ENCODE results near the gene RAMP3.

The RAMP3 gene

DNA sequence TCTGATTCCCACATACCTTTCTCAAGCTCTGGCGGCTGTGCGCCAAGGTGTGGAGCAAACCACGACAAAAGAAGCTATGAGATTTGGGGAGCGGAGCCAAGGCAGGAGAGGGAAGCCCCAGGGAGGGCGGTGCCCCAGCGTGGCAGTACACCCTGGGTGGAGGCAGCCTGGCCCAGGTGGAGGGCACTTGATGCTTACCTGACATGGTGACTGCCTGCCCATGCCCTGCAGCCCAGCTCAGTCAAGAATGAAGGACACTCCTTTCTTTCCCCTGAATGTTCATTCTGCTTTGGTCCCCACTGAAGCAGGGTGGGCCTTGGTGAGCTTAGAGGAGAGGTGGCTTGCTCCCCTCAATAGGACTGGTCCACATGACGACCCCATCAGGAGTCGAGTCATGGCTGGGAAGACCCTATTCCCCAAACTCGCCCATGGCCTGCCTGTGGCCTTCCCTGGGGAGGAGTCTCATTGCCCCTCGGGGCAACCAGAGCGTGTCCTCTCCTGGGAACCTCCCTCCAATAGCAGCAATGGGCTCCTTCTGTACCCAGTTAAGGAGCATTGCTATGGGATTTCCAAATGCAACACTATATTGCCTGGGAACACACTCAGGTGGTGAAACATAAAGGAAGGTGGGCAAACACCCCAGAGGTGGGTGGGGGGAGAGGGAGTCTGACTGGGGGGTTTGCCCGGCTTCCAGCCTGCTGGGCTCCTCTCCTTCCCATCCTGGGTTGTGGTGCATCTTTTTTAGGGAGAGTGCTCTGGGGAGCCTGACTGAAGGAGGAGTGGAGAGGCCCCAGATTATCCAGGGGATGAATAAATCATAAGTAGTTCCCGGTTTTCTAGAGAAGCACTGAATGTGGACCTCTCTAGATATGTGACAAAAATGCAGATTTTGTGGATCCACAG is 22.7 kb downstream of the RAMP3 start:
- DNase-seq = no peak

DNA sequence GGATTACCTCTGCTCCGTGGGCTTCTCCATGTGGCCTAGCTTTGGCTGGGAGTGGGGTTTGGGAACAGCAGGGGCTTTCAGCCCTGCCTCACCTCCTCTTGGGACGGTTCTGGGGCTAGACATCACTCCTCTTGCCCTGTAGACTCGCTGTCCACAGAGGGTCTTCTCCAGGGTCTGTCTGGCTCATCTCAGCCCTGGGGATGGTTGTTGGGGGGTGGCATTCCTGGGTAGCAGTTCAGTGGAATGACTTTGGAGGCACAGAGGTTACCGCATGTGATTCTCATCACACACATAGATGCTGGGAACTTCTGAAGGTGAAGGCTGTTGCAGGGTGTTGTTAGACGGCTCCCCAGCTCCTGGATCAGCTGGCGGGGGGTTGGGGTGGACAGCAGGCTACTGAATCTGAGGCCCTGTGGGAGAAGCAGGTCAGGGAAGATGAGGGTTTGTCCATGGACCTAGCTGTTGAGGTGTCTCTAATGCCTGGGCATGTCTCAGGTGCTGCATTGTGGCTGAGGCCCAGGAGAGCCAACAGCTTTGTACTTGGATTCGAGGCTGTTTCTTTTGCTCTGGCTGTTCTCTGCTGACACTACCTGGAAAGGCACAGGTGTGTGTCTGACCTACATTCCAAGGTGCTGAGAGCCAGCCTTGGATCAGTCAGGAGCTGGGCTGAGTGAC is 23.8 kb downstream of the RAMP3 start:
- DNase-seq = no peak

DNA sequence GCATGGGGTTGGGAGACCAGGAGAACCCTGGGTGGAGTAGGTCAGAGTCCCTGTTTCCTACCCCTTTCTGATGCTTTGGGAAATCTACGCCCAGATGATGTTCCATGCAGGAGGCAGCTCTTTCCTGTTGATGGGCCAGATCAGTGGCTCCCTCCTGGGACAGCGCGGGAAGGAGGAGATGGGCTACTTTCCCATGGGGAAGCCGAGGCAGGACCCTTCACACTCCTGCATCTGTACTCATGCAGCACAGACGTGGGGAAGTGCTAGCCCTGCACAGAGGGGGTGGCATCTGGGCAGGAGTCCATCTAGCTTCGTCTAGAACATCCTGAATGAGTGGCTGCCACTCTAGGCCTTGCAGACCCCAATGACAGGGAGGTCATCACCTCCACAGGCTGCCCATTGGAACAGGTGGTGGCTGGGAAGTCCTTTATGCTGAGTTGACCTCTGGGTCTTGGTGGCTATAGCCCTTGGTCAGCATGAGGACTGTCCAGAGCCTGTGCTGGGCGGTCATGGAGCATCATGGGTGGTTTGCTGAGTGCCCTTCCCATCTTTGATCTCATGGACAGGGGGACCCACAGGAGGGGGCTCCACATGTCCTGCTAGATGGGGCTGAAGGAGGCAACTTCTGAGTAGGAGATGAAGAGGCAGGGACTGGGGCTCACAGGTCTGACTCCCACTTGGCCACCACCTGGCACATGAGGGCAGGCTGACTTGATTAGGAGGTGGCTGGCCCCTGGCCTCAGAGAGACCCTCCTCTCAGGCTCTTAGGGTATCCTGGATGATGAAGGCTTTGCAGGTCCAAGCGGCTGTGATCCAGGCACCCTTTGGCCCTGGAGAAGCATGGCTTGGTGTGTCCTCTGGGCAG is 24.6 kb downstream of the RAMP3 start:
- DNase-seq = no peak

DNA sequence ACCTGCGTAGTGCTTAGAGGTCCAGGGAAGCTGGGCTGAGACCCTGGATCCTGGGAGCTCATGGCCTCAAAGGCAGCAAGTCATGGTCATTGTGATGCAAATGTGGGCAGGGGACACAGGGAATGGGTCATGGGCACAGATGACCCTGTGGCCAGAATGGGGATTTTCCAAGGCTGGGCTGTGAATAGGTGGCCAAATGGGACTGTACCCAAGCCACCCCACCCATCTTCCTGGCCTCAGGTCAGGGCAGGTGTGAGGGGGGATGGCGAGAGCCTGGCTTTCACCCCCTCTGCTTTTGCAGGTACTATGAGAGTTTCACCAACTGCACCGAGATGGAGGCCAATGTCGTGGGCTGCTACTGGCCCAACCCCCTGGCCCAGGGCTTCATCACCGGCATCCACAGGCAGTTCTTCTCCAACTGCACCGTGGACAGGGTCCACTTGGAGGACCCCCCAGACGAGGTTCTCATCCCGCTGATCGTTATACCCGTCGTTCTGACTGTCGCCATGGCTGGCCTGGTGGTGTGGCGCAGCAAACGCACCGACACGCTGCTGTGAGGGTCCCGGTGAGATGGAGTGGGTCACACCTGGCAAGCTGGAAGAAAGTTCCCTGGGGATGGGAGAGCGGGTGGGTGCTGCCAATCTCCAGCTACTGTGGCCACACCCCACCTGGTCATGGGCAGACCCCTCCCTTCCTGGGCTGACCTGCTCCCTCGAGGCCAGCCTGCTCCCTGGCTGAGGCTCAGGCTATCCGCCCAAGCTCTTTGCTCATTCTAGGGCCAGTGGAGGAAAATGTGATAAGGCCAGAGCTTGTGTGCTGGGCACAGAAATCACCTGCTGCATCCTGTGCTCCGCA is 25.5 kb downstream of the RAMP3 start:
- no peak for DNase-seq

DNA sequence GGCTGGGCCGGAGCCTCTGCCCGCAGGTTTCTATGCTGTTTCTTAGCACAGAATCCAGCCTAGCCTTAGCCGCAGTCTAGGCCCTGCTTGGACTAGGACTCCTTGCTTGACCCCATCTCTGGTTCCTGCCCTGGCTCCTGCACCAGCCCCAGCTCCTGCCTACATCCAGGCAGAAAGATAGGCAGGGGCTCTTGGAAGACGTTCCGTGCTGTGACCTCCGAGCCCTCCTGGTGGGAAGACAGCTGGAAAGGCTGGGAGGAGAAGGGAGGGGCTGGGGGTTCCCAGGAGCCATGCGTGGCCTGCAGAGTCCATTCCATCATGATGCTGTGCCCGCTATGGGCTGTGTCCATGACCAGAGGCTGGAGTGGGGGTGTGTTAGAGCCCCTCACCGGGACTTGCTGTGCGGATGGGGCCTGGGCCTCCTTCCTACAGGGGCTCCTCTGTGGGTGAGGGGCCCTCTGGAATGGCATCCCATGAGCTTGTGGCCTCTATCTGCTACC is 26.2 kb downstream of the RAMP3 start:
- DNase-seq = no peak

DNA sequence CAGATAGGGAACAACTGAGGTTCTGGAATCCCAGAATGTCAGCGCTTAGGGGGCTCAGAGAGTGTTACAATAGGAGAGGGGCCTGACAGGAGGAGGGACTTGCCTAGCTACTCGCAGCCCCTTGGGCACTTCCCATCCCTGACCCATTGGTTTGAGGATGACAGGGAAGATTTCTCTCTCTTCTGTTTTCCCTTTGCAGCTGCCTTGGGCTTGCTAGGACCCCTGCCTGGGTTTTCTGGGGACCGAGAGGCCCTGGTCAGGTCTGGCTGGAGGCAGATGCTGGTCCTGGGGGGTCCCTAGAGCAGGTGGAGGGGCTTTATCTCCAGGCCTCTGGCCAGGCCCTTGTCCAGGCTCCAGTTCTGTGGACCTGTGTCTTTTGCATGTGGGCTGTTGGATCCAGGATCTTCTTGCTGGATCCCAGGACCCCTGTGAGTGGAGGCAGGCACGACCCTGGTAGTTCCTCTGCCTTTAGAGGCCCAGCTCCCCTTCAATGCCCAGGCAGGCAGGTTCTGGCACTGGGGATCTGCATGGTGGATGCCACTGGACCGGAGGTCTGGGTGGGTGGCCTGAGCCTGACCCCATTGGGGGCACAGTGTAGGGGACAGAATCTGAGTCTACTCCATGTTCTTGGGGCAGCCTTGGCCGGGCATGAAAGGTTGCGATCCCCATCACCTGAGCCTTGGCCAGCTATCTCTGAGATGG is 26.9 kb downstream of the RAMP3 start:
- DNase-seq = no peak

DNA sequence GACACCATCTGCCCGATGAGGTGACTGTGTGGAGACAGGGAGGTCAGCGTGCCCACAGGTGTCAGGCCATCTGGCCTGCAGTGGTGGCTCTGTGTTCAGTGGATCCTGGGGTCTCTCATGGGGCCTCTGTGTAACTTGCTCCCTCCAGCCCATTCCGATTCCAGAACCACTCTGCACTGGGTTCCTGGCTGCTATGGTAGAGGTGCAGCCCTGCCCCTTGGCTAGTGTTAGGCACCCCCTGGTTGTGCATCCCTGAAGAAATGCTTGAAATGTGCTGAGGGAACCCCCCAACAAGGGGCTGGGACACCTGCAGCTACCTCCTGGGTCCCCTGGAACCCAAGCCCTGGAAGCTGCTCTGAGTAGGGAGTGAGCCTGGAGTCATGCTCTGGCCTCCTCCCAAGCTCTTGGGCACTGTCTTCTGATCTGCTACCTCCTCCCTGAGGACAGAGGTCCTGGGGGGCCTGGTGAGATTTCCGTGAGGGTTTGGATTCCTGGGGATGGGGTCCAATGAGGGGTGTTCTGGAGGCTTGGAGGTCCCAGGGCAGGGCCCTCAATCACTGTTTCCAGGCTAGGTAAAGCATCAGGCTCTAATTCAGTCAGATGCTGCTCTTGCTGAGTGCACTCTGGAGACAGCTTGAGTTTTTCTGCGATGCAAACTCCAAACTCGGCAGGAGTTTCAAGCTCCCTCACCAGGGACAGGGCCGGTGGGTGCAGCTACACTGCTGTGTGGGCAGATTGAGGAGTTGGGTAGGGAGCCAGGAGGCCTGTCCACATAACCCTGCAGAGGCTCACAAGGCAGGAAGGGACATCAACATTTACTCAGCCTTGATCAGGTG is 27.7 kb downstream of the RAMP3 start:
- DNase-seq = no peak

DNA sequence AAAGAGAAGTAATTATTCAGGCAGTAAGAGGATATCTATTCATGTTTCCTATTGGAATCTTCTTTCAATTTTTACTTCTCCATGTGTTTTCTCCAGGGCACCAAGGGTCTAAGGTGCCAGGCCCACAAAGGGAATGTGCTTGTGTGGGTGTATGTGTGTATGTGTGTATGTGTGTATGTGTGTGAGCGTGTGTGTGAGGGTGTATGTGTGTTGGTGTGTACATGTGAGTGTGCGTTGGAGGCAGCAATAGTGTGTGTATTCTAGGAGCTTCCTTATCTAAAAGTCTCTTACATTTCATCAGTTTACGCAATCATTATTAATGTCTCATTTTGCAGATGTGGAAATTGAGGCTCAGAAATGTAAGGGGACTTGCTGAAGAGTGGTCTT is 28.3 kb downstream of the RAMP3 start:
- no peak for DNase-seq

DNA sequence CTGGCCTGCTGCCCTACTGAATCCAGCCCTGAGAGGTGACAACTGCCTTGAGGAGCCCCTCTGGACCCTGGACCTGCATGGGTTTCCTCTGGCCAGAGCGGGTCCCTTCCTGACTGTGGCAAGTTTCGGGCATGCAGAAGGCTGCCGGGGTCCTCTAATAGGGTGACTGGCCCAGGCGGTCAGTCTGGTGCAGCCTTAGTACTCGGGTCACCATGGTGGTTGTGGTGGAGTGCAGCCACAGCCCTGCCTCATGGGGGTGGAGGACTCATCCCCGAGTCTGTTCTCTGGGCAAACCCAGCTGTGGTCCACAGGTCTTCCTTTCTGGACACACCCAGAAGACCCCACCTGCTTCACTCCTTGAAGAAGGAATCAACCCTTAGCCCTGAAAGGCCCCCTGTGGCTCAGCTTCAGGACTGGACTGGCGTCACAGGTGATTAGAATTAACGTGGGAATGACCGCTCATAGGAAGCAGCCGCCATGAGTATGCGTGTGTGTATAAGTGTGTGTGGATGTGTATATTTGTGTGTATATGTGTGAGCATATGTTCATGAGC is 28.7 kb downstream of the RAMP3 start:
- DNase-seq = no peak

DNA sequence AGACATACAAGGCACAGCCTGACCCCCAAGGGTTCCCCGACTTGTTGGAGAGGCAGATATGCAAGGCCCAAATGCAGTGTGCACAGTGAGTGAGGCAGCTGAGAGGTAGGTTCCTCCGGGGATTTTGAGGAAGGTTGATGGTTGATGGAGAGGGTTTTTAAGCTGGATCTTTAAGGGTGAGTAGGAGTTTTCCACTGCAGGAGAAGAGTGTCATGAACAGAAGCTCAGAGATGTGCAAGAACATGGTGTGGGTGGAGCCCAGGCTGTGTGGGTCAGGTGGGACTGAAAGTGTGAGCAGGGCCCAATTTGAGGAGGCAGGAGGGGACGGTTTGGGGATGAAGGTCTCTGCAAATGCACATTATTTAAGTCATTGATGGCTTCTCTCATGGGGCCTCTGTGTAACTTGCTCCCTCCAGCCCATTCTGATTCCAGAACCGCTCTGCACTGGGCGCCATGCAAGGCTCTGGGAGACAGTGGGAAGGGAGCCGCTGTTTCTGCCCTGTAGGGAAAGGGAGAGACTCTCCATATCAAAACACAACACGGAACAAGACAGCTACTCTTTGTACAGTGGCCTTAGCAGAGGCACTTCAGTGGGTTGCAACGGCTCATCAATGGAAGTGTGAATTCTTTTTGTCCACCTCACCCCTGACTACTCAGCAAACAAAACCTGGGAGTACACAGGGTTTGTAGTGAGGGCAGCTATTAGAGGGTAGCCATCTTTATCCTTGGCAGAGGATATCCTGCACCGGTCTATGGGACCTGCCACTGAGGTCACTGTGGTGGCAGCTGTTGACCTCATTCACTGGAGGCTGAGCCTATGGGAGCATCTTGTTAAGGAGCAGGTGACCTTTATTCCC is 29.7 kb downstream of the RAMP3 start:
- no peak for DNase-seq

DNA sequence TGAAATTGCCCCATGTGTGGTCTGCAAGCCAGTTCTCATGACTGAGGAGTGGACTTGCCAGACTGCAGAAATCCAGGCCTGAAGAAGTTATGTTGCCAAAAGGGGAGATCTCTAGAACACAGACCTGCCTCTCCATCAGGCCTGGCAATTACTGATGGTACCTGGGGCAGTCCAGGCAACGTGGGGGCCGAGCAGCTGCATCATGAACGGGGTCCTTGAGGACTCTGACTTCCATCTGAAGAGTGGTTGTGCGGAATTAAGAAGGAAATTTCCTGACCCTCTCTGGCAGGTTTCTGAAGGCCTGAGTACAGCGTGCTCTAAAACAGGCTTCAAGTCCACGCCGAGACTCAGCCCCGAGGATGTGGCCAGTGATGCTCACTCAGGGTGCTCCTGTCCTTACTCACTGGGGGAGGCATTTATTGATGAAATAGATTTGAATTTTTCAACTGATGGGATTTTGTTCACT is 30.4 kb downstream of the RAMP3 start:
- no peak for DNase-seq

DNA sequence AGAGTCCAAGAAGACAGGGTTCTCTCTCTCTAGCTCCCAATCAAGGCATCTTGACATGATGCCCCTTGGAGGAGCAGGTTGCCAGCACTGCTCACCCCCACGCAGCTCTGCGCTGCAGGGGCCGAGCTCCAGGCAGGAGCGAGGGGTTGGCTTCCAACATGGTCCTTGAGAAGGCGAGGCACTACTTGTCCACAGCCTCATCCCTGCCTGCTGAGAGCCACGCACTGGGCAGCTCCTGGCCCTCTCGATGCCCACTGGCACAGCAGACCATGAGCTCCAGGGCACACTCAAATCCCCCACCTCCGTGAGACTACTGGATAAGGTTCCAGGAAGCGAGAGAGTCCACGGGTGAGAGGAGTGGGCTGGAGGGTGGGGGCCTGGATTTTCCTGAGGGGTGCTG is 31.1 kb downstream of the RAMP3 start:
- DNase-seq = no peak

DNA sequence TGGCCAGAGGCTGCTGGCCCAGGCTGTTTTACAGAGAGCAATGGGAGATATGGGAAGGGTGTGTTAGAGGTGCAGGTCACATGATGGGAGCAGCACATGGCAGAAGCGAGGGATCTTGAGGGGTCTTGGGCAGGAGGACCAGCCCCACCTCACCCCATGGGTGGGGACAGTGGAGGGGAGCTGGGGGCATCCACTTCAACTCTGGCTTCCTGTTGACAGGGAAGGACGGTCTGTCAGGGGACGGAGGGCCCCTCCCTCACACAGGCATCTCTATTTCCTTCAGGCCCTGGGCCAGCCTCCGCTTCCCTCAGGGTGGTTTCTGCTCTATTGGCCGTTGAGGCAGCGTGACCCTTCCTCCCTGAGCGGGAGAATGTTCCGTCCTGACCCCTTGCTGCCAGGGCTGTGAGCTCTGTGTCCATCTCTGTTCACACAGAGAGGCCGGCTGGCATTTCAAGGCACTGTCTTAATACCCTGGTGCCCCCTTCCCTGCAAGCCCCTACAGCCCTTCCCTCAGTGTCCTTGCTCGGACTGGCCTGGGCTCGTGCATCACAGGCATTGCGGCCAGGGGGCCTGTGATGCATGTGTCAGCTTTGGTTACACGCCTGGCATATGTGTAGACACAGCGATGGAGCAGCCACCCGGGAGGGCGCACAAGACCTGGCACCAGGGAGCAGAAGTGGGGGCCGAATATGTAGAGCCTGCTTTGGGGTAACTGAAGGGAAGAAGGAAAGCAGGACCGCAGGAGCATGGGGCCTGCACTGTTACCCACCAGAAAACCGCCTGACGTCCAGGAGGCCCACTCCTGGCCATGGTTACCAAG is 31.8 kb downstream of the RAMP3 start:
- DNase-seq = no peak

DNA sequence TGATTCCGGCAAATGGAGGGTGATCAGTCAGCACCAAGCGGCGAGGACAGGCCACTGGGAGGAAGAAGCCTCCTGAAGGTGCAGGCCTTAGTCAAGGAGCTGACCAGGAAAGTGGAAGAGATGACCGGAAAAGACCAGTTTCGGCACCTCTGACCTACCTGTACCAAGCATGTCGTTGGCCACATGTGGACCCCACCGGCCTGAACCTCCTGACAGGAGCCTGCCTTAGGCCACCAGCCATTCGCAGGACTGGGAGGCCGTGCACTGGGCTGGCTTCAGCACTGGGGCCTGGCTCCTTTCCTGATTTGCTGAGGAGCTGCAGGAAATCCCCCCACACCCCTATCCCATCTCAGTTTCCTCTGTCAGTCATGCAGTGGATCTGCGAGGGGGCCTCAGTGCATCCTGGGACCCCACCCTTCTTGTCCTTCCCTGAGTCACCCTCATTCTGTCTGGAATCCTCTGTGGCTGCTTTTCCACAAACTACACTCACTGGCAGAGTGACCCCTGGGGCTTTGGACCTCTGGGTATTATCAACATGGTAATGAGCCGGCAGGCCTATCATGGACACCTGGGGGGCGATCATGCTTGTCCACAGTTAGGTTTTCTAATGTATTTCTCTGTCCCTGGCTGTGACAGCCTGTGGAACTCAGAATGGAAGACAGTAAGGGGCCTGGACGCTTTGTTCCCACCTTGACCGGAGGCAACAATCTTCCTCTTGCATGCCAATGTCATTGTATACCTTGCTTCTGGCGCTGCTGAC is 33.0 kb downstream of the RAMP3 start:
- no peak for DNase-seq

DNA sequence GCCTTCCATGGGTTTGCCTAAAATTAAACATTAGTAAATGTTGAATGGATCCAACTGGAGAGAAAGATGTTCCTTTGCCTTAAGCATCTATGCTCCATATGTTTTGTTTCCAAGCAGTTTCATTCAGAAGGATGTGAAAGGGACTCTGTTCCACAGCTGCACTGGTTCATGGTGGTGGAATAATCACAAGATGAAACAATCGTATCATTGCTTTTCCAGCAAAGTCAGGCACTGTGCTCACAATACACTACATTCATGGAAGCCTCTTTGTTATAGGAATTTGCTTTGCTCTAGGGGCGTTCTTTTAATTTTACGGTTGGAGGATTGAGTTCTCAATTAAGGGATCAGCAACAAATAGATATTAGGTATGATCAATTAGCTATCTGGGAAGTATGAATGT is 33.8 kb downstream of the RAMP3 start:
- DNase-seq = no peak

DNA sequence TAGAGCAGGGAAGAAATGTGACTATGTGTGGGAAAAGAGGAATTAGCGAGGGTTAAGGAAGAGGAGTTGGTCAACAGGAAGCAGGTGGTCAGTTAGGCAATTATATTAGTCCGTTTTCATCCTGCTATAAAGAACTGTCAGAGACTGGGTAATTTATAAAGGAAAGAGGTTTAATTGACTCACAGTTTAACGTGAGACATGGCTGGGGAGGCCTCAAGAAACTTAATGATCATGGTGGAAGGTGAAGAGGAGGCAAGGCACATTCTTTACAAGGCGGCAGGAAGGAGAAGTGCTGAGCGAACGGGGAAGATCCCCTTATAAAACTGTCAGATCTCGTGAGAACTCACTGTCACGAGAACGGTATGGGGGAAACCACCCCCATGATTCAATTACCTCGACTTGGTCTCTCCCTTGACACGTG is 35.0 kb downstream of the RAMP3 start:
- DNase-seq = no peak

DNA sequence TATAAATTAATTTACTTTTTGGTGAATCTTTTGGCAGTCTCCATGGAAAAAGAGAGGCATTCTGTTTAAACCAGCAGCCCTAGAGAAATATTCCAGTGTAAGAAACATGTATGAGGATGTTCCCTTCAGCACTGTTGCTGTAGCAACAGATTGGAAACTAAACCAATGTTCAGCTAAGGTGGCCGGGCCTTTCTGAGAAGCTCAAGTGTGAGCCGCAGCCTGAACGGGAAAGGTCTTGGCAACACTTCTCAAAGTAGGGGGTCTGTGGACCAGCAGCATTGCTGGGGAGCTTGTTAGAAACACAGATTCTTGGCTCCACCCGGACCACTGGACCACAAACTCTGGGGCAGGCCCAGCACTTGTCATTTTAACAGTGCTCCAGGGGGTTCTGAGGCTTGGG is 36.2 kb downstream of the RAMP3 start:
- DNase-seq = no peak
